GM18861 (cell line): ENCODE measurements around the gene GOLT1B.

Source experiments
- ATAC-seq: cut with Tn5 transposase; IDR thresholded peaks from one replicate; pipeline ENCODE4 v1.9.1; 2021; ENCODE audit not compliant: unreplicated experiment

Gene GOLT1B

GRCh38 chr12:21562859-21563258 is 61.3 kb downstream of the GOLT1B start:
- no peak for ATAC-seq

GRCh38 chr12:21566223-21566906 is 64.8 kb downstream of the GOLT1B start:
- ATAC-seq = no peak

GRCh38 chr12:21566907-21567394 is 65.4 kb downstream of the GOLT1B start:
- no peak for ATAC-seq
